ENCODE results near the gene ZNF638.

The ZNF638 gene

GRCh38 chr2:71457123-71457915 lies 125.7 kb downstream of the ZNF638 start:
- no peak for DNase-seq (ENCODE audit: low read depth)

- no peak for DNase-seq (ENCODE audit: low read depth)
Measured at GRCh38 chr2:71457923-71458322, 126.3 kb downstream of the ZNF638 start.

- no peak for DNase-seq (ENCODE audit: low read depth)
Measured at GRCh38 chr2:71458413-71459083, 127.0 kb downstream of the ZNF638 start.

DNA sequence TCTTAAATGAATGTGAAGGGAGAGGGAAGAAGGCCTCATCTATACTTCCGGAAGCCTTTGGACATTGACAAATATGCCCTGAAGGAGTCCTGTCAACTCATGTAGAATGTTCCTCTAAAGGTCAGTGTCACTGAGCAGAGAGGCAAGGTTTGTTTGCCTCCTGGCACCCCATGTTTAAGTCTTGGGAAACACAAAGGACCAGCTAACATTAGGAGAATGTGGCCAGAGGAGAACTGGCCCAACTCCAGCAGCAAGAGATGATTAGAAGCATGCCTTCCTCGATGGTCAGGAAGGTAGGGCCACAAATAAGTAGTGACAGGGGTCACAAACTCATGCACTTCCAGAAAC lies 127.5 kb downstream of the ZNF638 start:
- DNase-seq (ENCODE audit: low read depth), result no peak

DNA sequence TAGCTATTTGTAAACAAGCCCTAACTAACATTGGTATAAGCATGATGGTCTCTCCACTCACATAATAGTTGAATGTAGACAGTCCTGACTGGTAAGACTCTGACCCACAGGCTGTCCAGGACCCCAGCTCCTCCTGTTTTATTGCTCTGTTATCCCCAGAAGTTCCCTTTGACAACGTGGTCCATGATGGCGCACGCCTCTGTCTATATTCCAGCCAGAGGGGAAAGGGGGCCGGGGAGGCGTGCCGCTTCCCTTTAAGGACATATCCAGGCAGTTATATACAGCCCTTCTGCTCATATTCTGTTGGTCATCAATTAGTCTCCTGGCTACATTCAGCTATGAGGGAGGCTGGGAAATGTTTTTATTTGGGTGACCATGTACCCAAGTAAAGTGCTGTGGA lies 128.5 kb downstream of the ZNF638 start:
- DNase-seq (ENCODE audit: low read depth), result no peak

DNA sequence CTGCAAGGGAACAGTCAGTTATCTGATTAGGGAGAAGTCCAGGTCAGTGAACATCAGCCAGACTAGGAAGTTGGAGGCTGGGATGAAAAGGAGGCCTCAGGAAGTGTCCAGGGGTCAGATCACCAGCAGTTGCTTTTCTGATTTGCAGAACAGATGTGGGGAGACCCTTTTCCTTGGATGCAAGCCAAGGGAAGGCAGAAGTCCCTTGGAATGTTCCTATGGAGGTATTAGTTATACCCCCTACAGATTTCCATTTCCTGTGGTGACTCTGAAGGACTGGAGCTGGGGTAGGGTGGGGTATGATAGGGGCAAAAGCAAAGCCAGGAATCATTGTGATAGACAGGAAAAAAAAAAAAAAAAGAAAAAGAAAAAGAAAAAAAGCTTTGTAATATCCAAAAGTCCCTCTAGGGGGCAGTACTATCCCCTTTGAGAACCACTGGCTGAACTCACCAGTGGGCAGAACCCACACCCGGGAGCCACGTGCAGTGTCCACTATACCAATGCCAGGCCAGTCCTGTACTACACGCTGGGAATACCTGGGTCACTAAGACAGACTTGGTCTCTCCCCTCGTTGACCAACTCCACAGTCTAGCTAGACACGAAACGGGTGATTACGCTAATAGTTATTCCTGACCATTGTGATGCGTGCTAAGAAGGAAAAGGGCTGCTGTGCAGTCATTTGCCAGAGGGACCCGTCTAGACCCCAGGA lies 129.2 kb downstream of the ZNF638 start:
- no peak for DNase-seq (ENCODE audit: low read depth)

DNA sequence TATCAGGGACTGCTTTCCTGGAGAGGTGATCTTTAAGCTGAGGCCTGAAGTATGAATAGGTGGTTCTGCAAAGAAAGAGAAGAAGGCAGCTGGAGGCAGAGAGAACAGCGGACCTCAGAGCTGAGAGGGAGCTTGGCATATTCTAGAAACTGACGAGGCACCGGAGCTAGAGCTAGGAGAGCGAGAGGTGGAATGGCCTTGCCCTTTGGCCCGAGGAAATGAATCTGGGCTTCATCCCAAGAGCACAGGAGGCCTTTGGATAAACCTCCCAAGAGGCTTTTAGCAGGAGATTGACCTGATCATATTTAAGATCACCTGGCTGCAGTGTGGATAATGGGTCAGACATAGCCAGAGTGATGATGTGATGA lies 129.7 kb downstream of the ZNF638 start:
- no peak for DNase-seq (ENCODE audit: low read depth)

GRCh38 chr2:71462056-71462605 lies 130.5 kb downstream of the ZNF638 start:
- no peak for DNase-seq (ENCODE audit: low read depth)

- DNase-seq (ENCODE audit: low read depth), result no peak
Measured at GRCh38 chr2:71462641-71463341, 131.2 kb downstream of the ZNF638 start.

DNA sequence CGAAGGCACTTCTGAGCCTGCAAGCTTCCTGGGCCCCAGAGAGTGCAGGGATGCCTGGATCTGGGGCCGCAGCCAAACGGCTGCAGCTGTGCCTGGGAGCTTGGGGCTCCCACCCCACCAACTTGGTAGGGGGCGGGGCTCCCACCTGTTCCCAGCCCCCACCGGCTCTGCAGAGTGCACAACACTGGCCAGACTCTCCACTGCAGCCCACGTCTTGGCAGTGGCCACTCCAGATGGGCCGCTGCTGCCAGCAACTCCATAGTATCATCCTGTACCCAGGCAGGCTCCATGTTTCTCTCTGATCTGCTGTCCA lies 131.7 kb downstream of the ZNF638 start:
- no peak for DNase-seq (ENCODE audit: low read depth)

DNA sequence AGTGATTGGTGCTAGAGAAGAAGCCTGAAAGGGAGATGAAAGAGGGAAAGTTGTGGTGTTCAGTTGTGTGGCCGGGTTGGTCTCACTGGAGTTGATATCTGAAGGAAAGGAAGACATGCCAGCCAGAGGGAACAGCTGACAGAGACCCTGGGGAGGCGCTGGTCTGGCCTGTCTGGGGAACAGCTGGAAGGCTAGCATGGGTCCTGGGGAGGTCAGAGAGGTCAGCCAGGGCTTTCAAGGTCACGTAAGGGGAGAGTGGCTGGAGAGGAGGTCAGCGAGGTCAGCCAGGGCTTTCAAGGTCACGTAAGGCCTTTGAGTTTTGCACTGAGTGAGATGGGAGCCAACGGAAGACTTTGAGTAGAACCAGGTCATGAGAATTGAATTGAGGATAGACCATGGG lies 132.8 kb downstream of the ZNF638 start:
- DNase-seq (ENCODE audit: low read depth), result no peak

DNA sequence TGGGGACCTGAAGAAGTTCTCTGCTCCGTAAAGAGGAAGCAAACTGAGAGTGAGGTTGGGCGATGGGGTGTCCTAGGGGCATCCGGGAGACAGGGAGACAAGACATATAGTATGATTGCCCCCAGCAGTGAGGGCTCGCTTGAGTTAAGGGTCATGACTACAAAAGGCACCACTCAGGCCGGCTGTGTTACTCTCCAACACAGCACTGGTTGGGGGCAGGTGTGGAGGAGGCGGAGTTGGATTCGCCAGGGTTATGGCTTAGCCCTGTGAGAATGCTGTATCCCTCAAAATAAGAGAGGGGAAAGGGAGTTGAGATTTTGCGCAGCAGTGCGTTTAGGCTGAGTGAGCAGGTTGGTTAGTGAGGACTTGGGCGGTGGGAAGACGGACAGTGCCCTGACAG lies 133.8 kb downstream of the ZNF638 start:
- no peak for DNase-seq (ENCODE audit: low read depth)

- no peak for DNase-seq (ENCODE audit: low read depth)
Measured at GRCh38 chr2:71465961-71466300, 134.3 kb downstream of the ZNF638 start.

DNA sequence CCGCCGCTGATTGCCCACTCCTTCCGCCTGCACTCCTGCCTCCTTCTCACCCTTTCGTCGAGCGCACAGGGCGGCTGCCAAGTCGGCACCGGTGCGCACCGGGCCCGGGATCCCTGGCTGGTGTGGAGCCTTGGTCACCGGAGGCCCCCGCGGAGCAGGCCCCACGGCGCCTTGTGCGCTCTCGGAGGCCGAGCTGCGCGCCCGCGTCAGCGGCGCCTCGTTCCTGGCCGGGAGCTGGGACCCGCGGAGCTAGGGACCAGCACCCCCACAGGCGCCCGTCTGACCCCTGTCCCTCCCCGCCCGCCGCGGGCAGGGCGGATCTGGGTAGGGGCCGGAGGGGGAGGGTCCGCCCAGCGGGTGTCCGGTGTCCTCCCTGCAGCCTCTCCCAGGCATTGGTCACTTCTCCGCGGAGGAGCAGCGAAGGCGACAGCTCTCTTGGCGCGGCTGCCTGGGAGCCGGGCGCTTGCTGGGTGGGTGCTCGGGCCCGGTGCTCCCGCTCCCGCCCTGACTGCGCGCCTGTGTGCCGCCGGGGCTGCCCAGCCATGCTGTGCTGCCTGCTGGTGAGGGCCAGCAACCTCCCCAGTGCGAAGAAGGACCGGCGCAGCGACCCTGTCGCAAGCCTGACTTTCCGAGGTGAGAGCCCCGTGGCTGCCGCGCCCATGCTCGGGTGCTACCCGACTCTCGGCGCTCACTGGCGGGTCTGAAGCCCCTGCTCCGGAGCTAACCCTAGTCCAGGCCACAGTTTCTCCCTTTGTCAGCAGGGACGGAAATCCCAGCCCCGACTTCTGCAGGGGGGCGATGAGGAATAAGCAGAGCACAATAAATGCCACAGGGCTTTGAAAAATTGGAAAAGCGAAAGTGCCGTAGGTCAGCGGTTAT lies 135.0 kb downstream of the ZNF638 start:
- DNase-seq (ENCODE audit: low read depth), result no peak

DNA sequence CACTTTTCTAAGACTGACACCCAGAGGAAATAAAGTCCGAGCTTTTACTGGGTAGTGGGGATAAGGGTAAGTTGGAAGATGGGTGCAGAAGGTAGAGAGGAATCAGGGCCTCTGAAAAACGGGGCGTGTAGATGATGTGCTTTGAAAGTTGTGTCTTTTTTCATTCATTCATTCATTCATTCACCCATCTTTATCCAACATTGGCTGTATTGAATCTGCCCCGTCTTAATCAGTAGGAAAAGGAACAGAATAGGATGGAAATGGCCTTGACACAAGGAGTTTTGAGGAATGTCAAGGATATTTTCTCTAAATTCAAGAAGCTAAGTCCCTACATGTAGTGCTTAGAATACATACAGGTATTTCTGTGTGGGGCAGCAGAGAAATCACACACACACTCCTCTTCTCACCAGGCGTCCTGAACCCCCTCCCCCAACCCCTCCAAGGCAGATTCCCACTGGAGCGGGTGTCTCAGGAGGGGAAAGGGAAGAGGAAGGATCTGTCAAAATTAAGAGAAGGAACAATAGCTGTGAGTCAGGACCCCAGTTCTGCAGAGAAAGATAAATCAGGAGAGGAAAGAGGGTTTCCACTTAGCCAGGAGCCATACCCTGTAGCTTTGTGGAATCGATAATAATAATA lies 135.7 kb downstream of the ZNF638 start:
- DNase-seq (ENCODE audit: low read depth), result no peak

DNA sequence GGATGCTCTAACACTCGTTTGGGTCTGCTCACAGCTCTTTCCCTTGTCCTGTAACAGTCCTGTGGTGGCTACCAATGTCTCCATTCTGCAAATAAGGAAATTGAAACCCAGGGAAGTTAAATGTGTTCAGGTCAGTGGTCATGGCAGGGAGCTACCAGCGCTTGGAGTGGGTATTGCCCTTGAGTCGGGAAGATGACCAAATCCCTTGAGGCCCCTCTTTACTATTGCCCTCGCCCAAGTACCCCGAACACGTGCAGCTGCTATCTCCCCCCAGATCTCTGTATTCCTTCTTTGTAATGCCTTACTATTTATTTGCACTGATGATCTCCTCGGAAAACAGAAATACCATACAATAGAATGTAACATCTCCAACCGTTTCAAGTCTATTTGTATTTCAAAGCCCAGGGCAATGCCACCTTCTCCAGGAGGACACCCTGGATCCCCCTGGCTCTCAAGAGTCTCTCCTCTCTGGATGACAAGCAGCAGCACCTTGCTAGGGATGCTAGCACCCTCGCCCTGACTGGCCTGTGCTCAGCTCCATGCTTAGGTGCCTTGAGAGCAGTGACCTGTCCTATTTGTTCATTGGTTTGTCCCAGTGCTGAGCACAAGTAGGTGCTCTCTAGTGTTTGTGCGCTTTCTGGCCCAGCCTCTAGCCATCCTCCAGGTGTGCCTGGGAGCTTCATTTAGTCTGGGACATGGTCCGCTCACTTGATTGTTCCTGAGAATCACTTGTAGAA lies 136.9 kb downstream of the ZNF638 start:
- DNase-seq (ENCODE audit: low read depth), result no peak

- DNase-seq (ENCODE audit: low read depth), result no peak
Measured at GRCh38 chr2:71469403-71470398, 138.1 kb downstream of the ZNF638 start.

GRCh38 chr2:71471276-71471675 lies 139.7 kb downstream of the ZNF638 start:
- DNase-seq (ENCODE audit: low read depth), result no peak

DNA sequence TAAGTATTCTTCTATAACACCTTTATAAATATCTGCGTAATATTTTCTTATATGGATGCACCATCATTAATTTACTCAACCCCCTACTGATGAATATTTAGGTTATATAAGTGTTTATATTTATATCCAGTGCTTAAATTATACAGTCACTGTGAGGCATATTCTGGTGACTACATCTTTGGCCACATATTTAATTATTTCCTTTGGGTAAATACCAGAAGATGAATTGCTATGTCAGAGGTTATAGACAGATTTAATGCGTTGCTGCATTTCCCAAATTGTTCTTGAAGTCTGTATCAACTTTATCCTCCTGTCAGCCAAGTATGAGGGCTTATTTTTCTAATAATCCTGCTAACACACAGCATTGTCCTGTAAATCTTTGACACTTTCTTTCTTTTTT lies 140.4 kb downstream of the ZNF638 start:
- DNase-seq (ENCODE audit: low read depth), result no peak

Measured in GM04504 (cell line).